Thymus (tissue), 11 donors: ENCODE data around the gene RPL21. TPM values are rescaled to one million over a fixed set of nuclear protein-coding genes. Genes with fewer than 3 reads are reported as not detected.
A peak's percentile ranks its signal among the peaks of the same experiment; 100 is the strongest.

Experiments used
- DNase-seq, 9 donors: peaks; one replicate each; pipeline ENCODE4 v3.0.0-alpha.2; 2013; ENCODE audit warnings: low spot score in 9 of 9, low read depth in 6 of 9, missing footprints in 1 of 9
- H3K27ac ChIP-seq, 2 donors: one replicate each; pipeline ENCODE4 v1.5.1; 2013; ENCODE audit warnings: control low read depth in 1 of 2, low read depth in 1 of 2, low read length in 1 of 2, mild to moderate bottlenecking in 1 of 2, moderate library complexity in 1 of 2
- H3K27me3 ChIP-seq, 2 donors: one replicate each; pipeline ENCODE4 v1.5.1; 2013; ENCODE audit warnings: low read length in 1 of 2; ENCODE audit not compliant: control insufficient read depth in 2 of 2, insufficient read depth in 1 of 2
- H3K36me3 ChIP-seq, 2 donors: one replicate each; pipeline ENCODE4 v1.5.1; 2013; ENCODE audit warnings: low read length in 1 of 2, mild to moderate bottlenecking in 1 of 2, moderate library complexity in 1 of 2; ENCODE audit not compliant: control insufficient read depth in 2 of 2, insufficient read depth in 2 of 2
- H3K4me1 ChIP-seq, 2 donors: one replicate each; pipeline ENCODE4 v1.5.1; 2013; ENCODE audit warnings: low read length in 2 of 2; ENCODE audit not compliant: control insufficient read depth in 2 of 2, insufficient read depth in 2 of 2
- H3K4me3 ChIP-seq, 2 donors: one replicate each; pipeline ENCODE4 v1.5.1; 2013; ENCODE audit warnings: low read length in 2 of 2, control low read depth in 1 of 2, mild to moderate bottlenecking in 1 of 2
- H3K9me3 ChIP-seq, 2 donors: one replicate each; pipeline ENCODE4 v1.5.1; 2013; ENCODE audit warnings: low read length in 1 of 2, mild to moderate bottlenecking in 1 of 2; ENCODE audit not compliant: control insufficient read depth in 2 of 2, insufficient read depth in 1 of 2
- WGBS: extraction: QIAGEN DNeasy Blood & Tissue Kit; methylation state at CpG from one replicate; pipeline ENCODE4 v1.1.7; 2013; 5-methylcytosine and 5-hydroxymethylcytosine counted together
- polyA plus RNA-seq: library from polyadenylated mRNA; stranded (reverse); fragments of 200-250 nt; gene quantifications from one replicate; pipeline ENCODE4 v1.2.3, GENCODE V29; 2013
- total RNA-seq: library from RNA; stranded (reverse); fragments of 120-200 nt; gene quantifications from one replicate; pipeline ENCODE4 v1.2.4, GENCODE V29; 2013
- donor health status: healthy.

The RPL21 gene
- total and polyA plus RNA-seq, 2 donors: 2,202 to 2,549 TPM

GRCh38 chr13:27263438-27263837 lies 12.1 kb downstream of the RPL21 start:
- H3K4me3 ChIP-seq: no peak overlapping the region
- WGBS: 95% methylated on average over 2 of the region's 2 CpGs
- no peak overlapping the region for H3K27ac ChIP-seq
- H3K4me1 ChIP-seq: no peaks in the 10 kb centered on the region
- H3K36me3 ChIP-seq: peaks cover 4 to 23% of the 10 kb centered on the region in 2 donors
- no peaks in the 10 kb centered on the region for H3K9me3 ChIP-seq
- no peaks in the 10 kb centered on the region for H3K27me3 ChIP-seq
- DNase-seq: no peak

GRCh38 chr13:27264181-27264580 lies 12.8 kb downstream of the RPL21 start:
- no peaks in the 10 kb centered on the region for H3K4me1 ChIP-seq
- DNase-seq: no peak
- H3K27me3 ChIP-seq: no peaks in the 10 kb centered on the region

DNA sequence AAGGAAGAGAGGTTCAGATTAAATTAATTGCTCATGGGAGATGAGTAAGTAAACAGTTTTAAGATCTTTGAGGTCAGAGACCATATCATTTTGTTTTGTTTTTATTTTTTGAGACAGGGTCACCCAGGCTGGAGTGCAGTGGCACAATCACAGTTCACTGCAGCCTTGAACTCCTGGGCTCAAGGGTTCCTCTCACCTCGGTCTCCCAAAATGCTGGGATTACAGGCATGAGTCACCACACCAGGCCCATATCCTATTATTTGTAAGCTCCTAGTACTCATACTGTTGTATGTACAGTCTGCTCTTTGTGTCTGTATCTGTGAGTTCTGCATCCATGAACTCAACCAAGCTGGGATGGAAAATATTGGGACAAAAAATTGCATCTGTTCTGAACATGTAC lies 13.3 kb downstream of the RPL21 start:
- no peaks in the 10 kb centered on the region for H3K4me1 ChIP-seq
- no peaks in the 10 kb centered on the region for H3K9me3 ChIP-seq
- no peak overlapping the region for H3K27ac ChIP-seq
- no peak for DNase-seq
- WGBS: 98% methylated on average over 1 of the region's 1 CpG
- H3K27me3 ChIP-seq: peaks cover 0 to 2% of the 10 kb centered on the region in 2 donors
- peaks cover 4 to 10% of the 10 kb centered on the region in 2 donors for H3K36me3 ChIP-seq
- no peak overlapping the region for H3K4me3 ChIP-seq

More at GRCh38 chr13:27264181-27264580, 12.8 kb downstream of the RPL21 start:
- H3K36me3 ChIP-seq: peaks cover 4 to 15% of the 10 kb centered on the region in 2 donors
- no peak overlapping the region for H3K4me3 ChIP-seq
- no peaks in the 10 kb centered on the region for H3K9me3 ChIP-seq
- H3K27ac ChIP-seq: no peak overlapping the region
- 92% methylated on average over 5 of the region's 5 CpGs for WGBS

GRCh38 chr13:27266917-27267316 lies 15.6 kb downstream of the RPL21 start:
- 95% methylated on average over 2 of the region's 2 CpGs for WGBS
- H3K9me3 ChIP-seq: peaks cover 0 to 4% of the 10 kb centered on the region in 2 donors
- peaks cover 0 to 4% of the 10 kb centered on the region in 2 donors for H3K36me3 ChIP-seq
- peaks cover 3 to 11% of the 10 kb centered on the region in 2 donors for H3K4me1 ChIP-seq
- DNase-seq: no peak
- no peak overlapping the region for H3K4me3 ChIP-seq
- no peak overlapping the region for H3K27ac ChIP-seq
- H3K27me3 ChIP-seq: peaks cover 8 to 24% of the 10 kb centered on the region in 2 donors

GRCh38 chr13:27267596-27267995 lies 16.2 kb downstream of the RPL21 start:
- whole genome bisulfite sequencing: 47% methylated on average over 2 of the region's 2 CpGs

DNA sequence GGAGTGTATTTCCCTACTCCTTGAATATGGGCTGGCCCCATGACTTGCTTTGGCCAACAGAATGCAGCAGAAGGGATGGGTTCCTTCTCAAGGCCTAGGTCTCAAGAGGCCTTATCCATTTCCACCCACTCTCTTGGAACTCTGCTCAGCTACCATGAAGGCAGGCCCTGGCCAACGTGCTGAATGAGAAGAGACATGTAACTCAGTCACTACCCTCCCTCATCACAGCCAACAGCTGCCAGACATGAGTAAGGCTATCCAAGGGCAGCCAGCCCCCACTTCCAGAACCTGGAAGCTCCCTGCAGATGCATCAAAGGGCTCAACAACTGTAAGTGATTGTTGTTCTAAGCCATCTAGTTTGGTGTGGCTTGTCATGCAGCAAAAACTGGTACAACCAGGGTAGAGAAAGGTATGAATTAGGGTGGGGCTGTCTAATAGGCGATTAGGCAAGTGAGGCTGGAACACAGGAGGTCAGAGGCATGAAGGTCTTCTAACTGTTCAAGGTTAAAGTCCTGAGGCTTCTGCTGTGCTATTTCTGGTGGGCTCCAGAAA lies 17.8 kb downstream of the RPL21 start:
- Histone ChIP-seq H3K27ac (no peak overlapping the region), H3K4me3 (no peak overlapping the region), H3K4me1 (peaks cover 3 to 11% of the 10 kb centered on the region in 2 donors), H3K9me3 (peaks cover 0 to 4% of the 10 kb centered on the region in 2 donors), H3K36me3 (no peaks in the 10 kb centered on the region), H3K27me3 (peaks cover 15 to 44% of the 10 kb centered on the region in 2 donors)
- DNase-seq: no peak
- 92% methylated on average over 2 of the region's 2 CpGs for whole genome bisulfite sequencing

More at GRCh38 chr13:27267596-27267995, 16.2 kb downstream of the RPL21 start:
- peaks cover 0 to 4% of the 10 kb centered on the region in 2 donors for H3K9me3 ChIP-seq
- DNase-seq: no peak
- no peak overlapping the region for H3K4me3 ChIP-seq
- H3K36me3 ChIP-seq: no peaks in the 10 kb centered on the region
- H3K4me1 ChIP-seq: peaks cover 3 to 11% of the 10 kb centered on the region in 2 donors
- H3K27ac ChIP-seq: no peak overlapping the region
- H3K27me3 ChIP-seq: peaks cover 10 to 31% of the 10 kb centered on the region in 2 donors

GRCh38 chr13:27270594-27271520 lies 19.5 kb downstream of the RPL21 start, which contains the start of gene RASL11A:
TSS of gene RASL11A (plus strand) at chr13:27270830. CDS start at chr13:27270945, 115 bp downstream.
- Histone ChIP-seq H3K4me1 (peaks cover 3 to 11% of the 10 kb centered on the region in 2 donors), H3K4me3 (peak within 1 kb of the TSS; percentile 52 to 64), H3K36me3 (no peaks in the 10 kb centered on the region), H3K27ac (no peak within 1 kb of the TSS), H3K9me3 (peaks cover 0 to 4% of the 10 kb centered on the region in 2 donors), H3K27me3 (peaks cover 15 to 57% of the 10 kb centered on the region in 2 donors)
- WGBS: under 1% methylated on average over 99 of the region's 99 CpGs
- DNase-seq: peak in 7 of 9 donors; percentile 36 to 75 (median 58)

- DNase-seq: no peak
- peaks cover 3 to 11% of the 10 kb centered on the region in 2 donors for H3K4me1 ChIP-seq
- peaks cover 0 to 4% of the 10 kb centered on the region in 2 donors for H3K9me3 ChIP-seq
- H3K27me3 ChIP-seq: peaks cover 15 to 61% of the 10 kb centered on the region in 2 donors
- no peak overlapping the region for H3K27ac ChIP-seq
- H3K36me3 ChIP-seq: no peaks in the 10 kb centered on the region
- H3K4me3 ChIP-seq: peak overlapping the region; percentile 52 to 64
- WGBS: 52% methylated on average over 15 of the region's 15 CpGs
Measured at GRCh38 chr13:27271570-27272096, 20.3 kb downstream of the RPL21 start.
